NCI-H1092 treated with DMSO at 0.1 percent for 48 hours (cell line): ENCODE results near the gene PHKG1.
"Not testable (repeated sequence)": the region's sequence is repeated elsewhere in the genome, so short reads cannot be mapped to it uniquely, and the experiment has no call there.

Source experiments
- DNase-seq: peaks from one replicate; lab custom pipeline; 2025; lab: John Stamatoyannopoulos, UW

The PHKG1 gene

GRCh38 chr7:56083150-56083785, 9.5 kb downstream of the PHKG1 start:
- peak; percentile 84 for DNase-seq

DNA sequence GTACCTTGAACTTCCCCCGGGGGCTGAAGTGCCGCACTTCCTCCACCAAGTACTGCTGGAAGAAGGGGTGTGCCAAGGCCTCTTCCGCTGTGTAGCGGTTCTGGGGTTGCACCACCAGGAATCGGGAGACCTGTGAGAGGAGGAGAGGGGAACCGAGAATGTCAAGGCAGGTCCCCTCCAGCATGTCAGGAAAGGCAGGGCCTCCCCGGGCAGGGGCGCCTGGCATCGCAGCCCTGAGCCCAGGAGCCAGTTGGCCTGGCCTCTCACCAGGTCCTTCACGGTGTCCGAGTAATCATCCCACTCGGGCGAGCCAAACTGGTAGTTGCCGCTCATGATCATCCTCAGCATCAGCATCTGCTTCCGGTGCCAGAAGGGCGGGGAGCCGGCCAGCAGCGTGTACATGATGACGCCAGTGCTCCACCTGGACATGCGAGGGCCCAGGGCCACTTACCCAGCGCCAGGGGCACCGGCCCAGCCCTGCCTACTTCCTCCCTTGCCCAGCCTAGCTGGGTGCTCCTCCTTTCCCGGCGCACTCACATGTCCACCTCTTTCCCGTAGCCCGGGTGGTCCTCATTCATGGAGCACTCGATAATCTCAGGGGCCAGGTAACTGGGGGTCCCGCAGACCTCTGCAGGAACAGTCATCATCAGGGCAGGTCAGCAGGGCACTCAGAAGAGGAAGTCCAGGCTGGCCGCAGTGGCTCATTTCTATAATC, 11.0 kb downstream of the PHKG1 start:
- DNase-seq: no peak

- DNase-seq: not testable (repeated sequence)
Observed at GRCh38 chr7:56080726-56081435, 11.9 kb downstream of the PHKG1 start.

- peak; percentile 96 for DNase-seq
Observed at GRCh38 chr7:56079450-56080185, 13.1 kb downstream of the PHKG1 start.

DNA sequence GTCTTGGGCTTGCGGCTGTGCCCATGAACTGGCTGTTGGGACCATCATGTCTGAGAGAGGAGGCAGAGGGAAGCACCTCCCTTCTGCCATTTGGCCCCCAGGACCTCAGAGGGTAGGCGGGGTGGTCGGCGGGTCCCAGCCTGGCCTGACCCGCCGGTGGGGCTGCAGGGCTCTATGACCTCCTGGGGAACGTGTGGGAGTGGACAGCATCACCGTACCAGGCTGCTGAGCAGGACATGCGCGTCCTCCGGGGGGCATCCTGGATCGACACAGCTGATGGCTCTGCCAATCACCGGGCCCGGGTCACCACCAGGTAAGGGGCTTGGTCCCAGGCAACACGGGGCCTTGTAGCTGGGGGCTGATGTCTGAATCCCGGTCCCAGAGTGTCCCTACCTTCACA, 14.6 kb downstream of the PHKG1 start:
- no peak for DNase-seq

DNA sequence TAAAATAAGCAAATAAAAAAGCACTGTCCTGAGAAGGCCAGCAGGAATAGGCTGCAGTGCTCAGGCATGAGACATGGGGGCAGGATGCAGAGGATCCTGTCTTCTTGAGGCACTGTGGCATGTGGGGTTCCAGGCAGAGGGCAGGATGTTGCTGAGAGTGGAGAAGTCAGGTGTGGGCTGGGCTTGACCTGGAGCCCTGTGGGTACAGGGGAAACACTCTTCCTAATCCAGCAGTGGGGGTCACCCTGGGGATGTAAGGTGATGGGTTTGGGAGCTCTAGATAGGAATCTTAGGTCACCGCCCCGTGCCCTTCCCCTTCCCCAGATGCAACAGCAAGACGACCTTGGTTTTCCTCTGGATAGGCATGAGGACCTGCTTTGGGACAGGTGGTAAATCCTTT, 15.1 kb downstream of the PHKG1 start:
- no peak for DNase-seq

- peak; percentile 87 for DNase-seq
Observed at GRCh38 chr7:56074371-56074791, 18.4 kb downstream of the PHKG1 start.

DNA sequence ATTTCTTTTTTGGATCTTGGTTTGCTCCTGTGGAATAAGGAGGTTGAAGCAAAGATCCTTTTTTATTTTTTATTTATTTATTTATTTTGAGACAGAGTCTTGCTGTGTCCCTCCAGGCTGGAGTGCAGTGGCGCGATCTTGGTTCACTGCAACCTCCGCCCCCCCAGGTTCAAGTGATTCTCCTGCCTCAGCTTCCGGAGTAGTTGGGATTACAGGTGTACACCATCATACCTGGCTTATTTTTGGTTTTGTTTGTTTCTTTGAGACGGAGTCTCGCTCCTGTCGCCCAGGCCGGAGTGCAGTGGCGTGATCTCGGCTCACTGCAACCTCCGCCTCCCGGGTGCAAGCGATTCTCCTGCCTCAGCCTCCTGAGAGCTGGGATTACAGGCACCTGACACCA, 26.4 kb downstream of the PHKG1 start:
- DNase-seq: not testable (repeated sequence)

DNA sequence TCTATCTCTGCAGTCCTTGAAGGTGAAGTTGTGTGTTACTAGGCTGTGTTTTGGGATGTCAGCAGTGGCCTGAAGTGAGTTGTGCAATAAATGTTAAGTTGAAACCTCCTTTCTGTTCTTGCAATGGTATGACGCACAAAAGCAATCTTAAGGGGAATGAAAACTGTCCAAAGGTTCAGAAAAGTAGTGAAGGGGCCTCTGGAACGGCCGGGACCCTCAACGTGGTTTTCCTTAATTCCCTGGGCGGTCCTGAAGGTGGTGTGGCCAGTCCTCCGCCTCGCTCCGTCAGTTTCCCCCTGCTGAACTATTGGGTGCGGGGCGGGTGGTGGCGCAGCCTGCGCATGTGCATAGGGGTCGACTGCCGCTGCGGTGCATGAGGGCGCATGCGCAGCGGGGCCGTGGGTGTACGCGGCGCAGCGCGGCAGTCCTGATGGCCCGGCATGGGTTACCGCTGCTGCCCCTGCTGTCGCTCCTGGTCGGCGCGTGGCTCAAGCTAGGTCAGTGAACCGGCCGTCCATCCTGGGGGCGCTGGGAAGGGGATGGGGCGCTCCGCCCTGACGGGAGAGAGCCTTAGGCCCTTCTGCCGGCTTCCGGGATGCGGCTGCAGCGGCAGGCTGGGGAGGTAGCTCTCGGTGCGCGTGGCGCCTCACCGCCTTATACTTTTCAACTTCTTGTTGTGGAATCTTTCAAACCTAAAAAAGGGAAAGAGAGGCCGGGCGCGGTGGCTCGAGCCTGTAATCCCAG, 28.7 kb downstream of the PHKG1 start, which contains the start of gene SUMF2:
TSS of gene SUMF2 (plus strand) at position 405 of the 744 bp plus-strand sequence. CDS start at position 431, 26 bp downstream.
- DNase-seq: peak; percentile 94

DNA sequence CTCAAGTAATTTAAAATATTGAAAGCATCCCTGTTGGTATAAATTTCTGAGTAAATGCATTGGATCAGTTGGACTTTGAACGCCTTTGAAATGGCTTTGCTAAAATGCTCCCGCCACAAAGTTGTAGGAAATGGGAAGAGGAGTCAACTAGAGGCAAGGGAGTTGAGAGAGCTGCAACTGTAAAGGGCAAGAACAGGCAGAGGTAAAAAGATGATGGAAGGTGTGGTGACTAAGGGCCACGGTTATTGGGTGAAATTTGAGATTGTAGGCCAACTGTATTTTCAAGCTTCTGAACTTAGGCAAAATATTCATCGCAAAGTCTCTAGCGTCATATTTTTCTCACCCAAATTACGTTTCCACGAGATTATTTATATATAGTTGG, 29.3 kb downstream of the PHKG1 start:
- no peak for DNase-seq

GRCh38 chr7:56062382-56062781, 30.4 kb downstream of the PHKG1 start:
- DNase-seq: no peak

DNA sequence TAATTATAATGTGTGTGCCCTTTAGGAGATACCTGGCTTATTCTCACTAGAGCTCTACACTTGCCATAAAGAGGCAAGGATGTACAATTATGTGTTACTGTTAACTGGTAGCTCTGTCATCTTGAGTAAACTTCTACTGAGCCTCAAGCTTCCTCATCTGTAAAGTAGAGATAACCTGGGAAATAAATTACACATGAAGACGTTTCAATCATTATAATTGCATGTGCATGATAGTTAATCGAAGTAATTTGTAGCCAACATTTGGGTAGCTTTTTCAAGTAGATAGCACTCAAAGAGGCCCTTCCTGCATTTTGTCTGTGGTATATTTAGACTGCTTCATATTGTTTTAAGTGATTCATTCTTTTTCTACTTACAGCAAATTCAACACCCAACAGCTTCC, 38.8 kb downstream of the PHKG1 start:
- no peak for DNase-seq

GRCh38 chr7:56053379-56053778, 39.4 kb downstream of the PHKG1 start:
- DNase-seq: no peak

- peak; percentile 98 for DNase-seq
Observed at GRCh38 chr7:56051339-56052191, 41.2 kb downstream of the PHKG1 start, which contains the start of the genes CCT6A and PSPH. Gene CCT6A (plus strand): TSS chr7:56051765. CDS start chr7:56051849, 84 bp downstream. Gene PSPH (minus strand): TSS chr7:56051444. CDS start chr7:56021212, 30,232 bp downstream.

DNA sequence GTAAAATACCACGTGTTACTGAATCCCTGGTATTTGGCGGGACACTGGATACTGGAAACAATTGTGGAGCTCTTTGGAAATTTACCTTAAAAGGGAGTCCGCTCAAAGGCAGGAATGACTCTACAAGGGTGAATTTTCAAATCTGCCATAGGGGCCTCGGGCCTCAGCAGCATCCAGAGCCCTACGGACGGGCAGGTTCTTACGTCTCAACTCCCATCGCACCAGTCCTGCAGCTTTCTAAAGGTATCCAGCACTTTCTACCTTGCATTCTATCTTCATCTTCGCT, 41.8 kb downstream of the PHKG1 start:
- DNase-seq: no peak

DNA sequence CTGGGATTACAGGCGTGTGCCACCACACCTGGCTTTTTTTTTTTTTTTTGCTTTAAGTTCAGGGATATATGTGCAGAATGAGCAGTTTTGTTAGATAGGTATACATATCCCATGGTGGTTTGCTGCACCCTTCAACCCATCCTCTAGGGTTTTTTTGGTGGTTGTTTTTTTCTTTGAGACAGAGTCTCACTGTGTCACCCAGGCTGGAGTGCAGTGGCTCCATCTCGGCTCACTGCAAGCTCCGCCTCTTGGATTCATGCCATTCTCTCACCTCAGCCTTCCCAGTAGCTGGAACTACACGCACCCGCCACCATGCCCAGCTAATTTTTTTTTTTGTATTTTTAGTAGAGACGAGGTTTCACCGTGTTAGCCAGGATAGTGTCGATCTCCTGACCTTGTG, 44.0 kb downstream of the PHKG1 start:
- peak; percentile 39 for DNase-seq

- no peak for DNase-seq
Observed at GRCh38 chr7:56048245-56048644, 44.5 kb downstream of the PHKG1 start.

DNA sequence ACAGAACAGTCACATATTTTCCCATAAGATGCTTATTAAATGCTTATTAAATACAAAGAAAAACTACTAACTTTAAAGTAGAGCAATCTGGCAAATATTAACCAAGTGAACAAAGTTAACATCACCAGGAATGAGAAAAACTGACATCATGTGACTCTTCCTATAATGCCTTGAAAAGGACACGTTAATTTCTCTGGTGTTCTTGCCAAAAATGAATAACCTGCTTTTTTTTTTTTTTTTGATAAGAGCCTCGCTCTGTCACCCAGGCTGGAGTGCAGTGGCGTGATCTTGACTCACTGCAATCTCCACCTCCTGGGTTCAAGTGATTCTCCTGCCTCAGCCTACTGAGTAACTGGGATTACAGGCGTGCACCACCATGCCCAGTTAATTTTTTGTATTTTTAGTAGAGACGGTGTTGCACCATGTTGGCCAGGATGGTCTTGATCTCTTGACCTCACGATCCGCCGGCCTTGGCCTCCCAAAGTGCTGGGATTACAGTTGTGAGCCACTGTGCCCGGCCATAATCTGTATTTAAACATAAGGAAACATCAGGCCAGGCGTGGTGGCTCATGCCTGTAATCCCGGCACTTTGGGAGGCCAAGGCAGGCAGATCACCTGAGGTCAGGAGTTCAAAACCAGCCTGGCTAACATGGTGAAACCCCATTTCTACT, 45.2 kb downstream of the PHKG1 start:
- DNase-seq: not testable (repeated sequence)

DNA sequence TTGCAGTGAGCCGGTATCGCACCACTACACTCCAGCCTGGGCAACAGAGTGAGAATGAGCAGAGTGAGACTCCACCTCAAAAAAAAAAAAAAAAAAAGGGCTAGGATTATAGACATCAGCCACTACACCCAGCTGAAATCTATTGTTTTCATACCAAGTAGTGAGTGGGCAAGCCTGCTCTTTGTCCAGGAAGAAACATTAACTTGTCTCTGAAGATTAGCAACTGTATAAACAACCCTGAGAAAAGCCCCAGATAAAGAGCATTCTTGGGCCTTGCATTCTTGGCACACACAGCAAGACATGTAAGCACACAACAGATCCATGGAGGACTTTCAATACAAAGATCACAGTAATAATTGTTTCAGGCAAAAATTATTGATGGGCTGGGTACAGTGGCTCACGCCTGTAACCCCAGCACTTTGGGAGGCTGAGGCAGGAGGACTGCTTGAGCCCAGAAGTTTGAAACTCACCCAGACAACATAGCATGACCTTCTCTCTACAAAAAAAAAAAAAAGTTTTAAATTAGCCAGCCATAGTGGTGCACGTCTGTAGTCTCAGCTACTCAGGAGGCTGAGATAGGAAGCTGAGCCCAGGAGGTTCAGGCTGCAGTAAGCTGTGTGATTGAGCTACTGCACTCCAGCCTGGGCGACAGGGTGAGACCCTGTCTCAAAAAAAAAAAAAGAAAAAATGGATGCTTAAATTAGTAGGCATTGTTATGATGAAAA, 45.9 kb downstream of the PHKG1 start:
- DNase-seq: no peak
